Hematopoietic multipotent progenitor cell treated with erythropoietin and hydrocortisone succinate and interleukin-3 and kit ligand, for 4 days (in vitro differentiated cells): ENCODE measurements around the gene GLIPR1.
A peak's percentile ranks its signal among the peaks of the same experiment; 100 is the strongest.
"Not testable (repeated sequence)": the region's sequence is repeated elsewhere in the genome, so short reads cannot be mapped to it uniquely, and the experiment has no call there.

Experiments used
- DNase-seq: peaks from one replicate; pipeline ENCODE4 v3.0.0-alpha.2; 2015

The GLIPR1 gene

DNA sequence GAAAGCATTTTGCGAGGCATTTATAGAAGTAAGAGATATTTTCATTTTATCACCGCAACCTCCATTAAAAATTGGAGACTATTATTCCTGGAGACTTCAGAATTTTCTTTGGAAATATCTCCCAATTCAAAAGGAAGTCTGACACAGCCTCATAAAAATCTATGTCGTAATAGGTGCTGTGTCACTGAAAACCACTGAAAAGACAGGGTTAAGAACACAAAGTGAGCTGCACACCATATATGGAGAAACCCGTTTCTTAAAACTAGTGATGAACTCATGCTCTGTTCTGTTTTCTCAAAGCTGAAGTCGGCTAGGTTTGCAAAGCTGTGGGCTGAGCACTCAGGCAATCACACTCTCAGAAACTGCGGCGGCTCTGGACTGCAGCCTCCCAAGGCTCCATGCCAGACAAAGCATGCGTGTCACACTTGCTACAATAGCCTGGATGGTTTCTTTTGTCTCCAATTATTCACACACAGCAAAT is at the start of gene GLIPR1:
GLIPR1 (plus strand) TSS at position 287 of the 481 bp plus-strand sequence; CDS start at position 413, 126 bp downstream.
- peak; percentile 80 for DNase-seq

GRCh38 chr12:75432924-75433323 is 47.6 kb upstream of the GLIPR1 start:
- no peak for DNase-seq

DNA sequence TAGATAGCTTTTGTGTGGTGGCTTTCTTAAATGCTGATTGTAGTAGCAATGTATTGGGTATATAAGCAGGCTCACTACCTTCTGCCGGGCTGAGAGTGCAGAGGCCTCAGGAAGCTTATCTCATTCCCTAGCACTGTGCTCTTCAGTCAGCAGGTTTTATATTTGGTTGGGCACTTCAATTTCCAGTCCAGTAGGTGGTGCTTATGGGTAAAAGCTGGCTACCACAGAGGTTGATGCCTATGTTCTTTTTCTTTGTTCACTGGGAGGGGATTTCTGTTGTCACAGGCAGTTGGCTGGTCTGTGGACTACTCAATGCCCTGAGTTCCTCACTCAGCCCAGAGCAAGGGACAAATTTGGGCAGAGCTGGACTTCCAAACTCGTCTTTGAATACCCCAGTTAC is 43.0 kb upstream of the GLIPR1 start:
- peak; percentile 65 for DNase-seq

GRCh38 chr12:75438059-75438754 is 42.3 kb upstream of the GLIPR1 start:
- DNase-seq, result no peak

DNA sequence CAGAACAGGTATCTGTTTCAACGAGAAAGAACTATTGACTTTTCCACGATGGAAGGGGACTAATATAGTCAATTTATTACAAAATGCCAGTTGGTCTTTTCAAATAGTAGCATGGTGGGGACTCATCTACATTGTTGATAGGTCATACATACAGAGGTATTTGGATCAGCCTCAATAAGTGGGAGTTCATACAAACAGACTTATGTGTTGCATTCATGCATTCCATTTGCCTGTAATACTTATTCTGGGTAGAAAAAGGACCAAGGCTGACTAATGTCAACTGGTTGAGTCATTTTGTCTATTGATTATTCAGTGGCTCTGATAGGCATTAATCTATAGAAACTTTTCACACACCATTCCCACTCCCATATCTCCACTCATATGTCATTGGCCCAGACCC is 41.5 kb upstream of the GLIPR1 start:
- no peak for DNase-seq

DNA sequence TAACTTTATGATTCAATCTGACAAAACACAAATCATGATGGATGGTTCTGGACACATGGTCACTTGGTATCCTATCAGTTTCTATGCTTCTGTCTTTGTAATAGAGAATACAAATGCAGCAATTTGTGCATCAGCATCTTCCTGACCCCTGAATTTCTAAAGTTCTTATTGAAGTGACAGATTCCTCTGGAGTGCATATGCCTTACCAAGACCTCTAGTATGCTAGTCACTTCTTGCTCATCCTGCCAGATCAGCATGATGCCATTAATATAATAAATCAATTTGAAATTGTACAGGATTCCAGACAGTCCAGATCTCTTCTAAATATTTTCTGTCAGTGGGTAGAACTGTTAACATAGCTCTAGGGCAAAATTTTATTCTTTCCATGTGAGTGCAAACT is 40.6 kb upstream of the GLIPR1 start:
- no peak for DNase-seq

DNA sequence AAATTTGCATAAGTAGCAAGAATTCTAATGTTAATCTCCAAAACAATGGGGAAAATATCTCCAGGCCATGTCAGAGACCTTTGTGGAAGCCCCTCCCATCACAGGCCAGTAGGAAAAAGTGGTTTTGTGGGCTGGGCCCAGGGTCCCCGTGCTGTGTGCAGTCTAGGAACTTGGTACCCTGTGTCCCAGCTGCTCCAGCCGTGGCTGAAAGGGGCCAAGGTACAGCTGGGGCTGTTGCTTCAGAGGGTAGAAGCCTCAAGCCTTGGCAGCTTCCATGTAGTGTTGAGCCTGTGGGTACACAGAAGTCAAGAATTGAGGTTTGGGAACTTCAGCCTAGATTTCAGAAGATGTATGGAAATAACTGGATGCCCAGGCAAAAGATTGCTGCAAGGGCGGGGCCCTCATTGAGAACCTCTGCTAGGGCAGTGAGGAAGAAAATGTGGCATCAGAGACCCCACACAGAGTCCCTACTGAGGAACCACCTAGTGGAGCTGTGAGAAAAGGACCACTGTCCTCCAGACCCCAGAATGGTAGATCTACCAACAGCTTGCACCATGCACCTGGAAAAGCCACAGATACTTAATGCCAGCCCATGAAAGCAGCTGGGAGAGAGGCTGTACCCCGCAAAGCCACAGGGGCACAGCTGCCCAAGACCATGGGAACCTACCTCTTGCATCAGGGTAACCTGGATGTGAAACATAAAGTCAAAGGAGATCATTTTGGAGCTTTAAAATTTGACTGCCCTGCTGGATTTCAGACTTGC is 38.7 kb upstream of the GLIPR1 start:
- DNase-seq, result not testable (repeated sequence)

DNA sequence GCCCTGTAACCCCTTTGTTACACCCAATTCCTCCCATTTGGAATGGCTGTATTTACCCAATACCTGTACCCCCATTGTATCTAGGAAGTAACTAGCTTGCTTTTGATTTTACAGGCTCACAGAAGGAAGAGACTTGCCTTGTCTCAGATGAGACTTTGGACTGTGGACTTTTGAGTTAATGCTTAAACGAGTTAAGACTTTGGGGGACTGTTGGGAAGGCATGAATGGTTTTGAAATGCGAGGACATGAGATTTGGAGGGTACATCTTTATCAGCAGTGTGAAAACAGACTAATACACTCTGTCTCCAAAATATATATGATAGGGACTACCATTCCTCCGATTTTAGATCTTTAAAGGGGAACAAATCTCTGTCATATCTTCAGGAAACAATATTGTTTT is 38.1 kb upstream of the GLIPR1 start:
- DNase-seq, result not testable (repeated sequence)

- DNase-seq, result no peak
Measured at GRCh38 chr12:75443709-75444108, 36.8 kb upstream of the GLIPR1 start.

DNA sequence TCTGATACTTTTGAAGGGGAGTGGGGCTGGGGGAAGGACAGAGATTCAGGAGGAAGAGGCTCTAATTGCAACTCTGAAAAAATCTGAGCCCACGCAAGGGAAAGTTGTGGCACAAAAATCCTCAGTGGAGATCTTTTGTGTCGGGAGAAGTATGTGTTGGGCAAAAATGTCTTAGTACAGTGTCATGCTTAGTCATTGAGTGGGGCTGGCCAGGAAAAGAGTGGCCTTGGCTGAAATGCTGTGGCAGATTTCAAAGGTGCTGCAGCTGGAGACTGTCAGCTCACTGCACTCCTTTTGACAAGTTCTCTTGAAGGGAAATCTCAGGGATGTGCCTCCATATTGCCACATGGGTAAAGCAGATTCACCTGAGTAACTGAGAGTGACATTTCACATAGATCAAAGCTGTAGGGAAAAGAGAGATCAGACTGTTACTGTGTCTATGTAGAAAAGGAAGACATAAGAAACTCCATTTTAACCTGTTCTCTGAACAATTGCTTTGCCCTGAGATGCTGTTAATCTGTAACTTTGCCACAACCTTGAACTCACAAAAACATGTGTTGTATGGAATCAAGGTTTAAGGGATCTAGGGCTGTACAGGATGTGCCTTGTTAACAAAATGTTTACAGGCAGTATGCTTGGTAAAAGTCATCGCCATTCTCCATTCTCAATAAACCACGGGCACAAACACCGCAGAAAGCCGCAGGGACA is 36.0 kb upstream of the GLIPR1 start:
- DNase-seq, result no peak

DNA sequence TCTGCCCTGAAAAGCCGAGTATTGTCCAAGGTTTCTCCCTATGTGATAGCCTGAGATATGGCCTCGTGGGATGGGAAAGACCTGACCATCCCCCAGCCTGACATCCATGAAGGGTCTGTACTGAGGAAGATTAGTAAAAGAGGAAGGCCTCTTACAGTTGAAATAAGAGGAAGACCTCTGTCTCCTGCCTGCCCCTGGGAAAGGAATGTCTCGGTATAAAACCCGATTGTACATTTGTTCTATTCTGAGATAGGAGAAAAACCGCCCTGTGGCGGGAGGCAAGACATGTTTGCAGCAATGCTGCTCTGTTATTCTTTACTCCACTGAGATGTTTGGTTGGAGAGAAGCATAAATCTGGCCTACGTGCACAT is 35.4 kb upstream of the GLIPR1 start:
- peak; percentile 18 for DNase-seq

DNA sequence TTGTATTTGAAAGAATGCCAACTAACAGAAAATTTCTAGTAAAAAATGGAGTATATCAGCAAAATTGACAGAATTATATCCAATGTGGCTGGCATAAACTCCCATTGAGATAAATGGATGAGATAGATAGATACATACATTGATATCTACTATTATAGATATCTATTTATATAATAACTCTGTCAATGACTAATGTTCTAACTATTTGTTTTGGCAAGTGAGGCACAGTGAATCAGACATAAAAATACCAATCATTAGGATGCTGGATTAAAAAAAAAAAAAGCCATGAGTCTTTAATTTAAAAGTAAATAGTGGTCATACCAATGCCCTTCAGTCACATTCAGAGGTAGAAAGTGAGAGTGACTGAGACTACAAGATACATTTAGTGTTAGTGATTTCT is 33.7 kb upstream of the GLIPR1 start:
- DNase-seq, result no peak

DNA sequence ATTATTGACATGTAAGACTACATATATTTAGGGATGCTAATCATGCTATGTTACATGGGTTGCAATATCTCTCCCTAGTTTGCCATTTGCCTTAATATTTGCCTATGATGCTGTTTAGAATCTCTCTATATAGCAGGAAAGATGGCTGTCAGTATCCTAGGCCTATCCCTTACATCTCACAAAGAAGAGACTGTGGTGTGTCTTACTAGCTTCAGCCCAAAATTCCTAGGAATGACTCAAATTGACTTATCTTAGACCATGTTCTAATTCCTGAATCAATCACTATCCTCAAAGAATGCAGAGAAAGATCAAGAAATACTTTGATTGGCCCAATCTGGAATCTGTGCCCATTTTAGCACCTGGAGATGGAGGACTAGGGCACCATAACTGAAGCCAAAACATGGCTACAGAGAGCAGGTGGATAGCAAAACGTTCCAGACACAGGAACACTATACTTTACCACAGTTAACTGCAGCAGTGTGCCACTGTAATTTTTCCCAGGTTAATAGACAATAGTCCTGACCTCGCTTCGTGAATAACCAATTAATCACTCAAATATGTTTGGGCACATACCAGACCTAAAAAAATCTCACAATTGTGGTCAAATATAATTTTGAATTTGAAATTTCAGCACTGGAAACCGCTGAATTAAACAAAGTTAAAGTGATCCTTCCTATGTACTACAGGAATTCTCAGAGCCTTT is 32.7 kb upstream of the GLIPR1 start:
- DNase-seq, result no peak

DNA sequence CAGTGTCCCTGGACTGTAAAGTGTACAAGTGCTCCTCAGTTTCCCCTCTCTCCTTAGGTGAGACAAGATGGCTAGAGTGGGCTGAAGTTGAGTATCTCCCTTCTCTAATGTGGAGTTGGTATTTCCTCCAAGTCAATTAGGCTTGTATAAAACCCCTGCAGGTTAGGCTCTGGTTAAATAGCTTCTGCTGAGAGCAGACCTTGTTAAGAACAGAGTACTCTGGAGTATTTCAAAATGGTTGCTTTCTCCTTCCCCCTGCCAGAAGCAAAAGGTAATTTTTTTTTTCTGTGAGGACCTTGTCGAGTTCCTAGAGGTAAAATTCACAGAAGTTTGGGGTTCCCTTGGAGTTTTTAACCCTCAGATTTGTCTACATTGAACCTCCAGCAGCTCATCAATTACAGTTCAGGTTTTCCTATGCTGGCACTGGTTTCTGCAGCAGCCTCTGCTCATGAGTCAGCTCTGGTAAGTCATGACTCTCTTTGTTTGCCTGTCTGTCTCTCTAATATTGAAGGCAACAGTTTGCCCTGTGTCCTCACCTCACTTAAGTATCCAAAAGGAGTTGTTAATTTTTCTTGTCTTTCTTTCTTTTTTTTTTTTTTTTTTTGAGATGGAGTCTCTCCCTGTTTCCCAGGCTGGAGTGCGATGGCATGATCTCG is 27.8 kb upstream of the GLIPR1 start:
- DNase-seq, result no peak

DNA sequence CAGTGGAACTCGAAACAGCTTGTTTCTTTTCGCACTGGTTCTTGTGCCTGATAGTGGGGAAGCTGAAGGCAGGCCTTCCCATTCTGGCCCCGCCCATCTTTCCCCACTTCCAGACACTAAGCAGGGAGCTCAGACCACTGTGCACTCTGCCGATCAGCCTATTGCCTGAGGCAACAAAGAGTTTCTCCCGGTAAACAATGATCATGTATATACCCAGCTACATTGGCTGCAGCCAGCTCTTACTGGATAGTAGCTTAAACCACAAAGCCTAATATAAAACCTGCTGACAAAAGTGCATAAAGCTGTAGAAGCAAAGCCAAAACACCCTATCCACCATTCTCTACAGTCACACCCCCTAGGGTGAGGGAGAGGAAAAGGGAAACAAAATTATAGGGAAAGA is 24.7 kb upstream of the GLIPR1 start:
- DNase-seq, result no peak

- DNase-seq, result peak; percentile 58
Measured at GRCh38 chr12:75457191-75457590, 23.4 kb upstream of the GLIPR1 start.

GRCh38 chr12:75457866-75458265 is 22.7 kb upstream of the GLIPR1 start:
- DNase-seq, result not testable (repeated sequence)

GRCh38 chr12:75459755-75460154 is 20.8 kb upstream of the GLIPR1 start:
- DNase-seq, result no peak

DNA sequence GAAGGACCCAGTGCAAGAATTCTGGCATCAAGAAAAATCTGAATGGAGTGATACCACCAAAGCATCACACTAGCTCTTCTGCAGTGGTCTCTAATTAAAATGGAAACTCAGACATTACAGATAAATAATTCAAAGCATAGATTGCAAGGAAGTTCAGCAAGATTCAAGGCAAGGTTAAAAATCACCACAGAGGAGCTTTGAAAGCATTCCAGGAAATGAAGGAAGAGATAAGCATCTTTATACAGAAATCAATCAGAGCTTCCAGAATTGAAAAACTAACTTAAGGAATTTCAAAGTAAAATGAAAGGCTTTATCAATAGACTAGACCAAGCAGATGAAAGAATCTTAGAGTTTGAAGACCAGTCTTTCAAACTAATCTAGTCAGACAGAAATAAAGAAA is 20.4 kb upstream of the GLIPR1 start:
- DNase-seq, result no peak

- DNase-seq, result peak; percentile 93
Measured at GRCh38 chr12:75471902-75472890, 8.4 kb upstream of the GLIPR1 start.

GRCh38 chr12:75474116-75474515 is 6.4 kb upstream of the GLIPR1 start:
- DNase-seq, result no peak
